Measurements from ENCODE around the gene LHFPL3. TPM values are rescaled to one million over a fixed set of nuclear protein-coding genes. Genes with fewer than 3 reads are reported as not detected.
"Not testable (repeated sequence)": the region's sequence is repeated elsewhere in the genome, so short reads cannot be mapped to it uniquely, and the experiment has no call there.

Gene LHFPL3
- total RNA-seq, result not detected in 2 replicates

GRCh38 chr7:104328296-104328969 is at the start of gene LHFPL3:
Gene LHFPL3 (plus strand): TSS chr7:104328603.
- no peak within 1 kb of the TSS for H3K4me3 ChIP-seq (ENCODE audit: low read depth, low read length)
- H3K36me3 ChIP-seq (ENCODE audit: control insufficient read depth, insufficient read depth, low read length), result no peaks in the 10 kb centered on the region
- no peak for TF ChIP-seq CTCF (IDR thresholded peaks at IDR 0.05; ENCODE audit: insufficient read depth, low read length, severe bottlenecking)
- peaks cover 21% of the 10 kb centered on the region for H3K27me3 ChIP-seq (ENCODE audit: control insufficient read depth, insufficient read depth, low read length)
- DNase-seq (ENCODE audit: low read depth), result no peak
- FAIRE-seq, result no peak

GRCh38 chr7:104281685-104282084 is 46.7 kb upstream of the LHFPL3 start:
- DNase-seq (ENCODE audit: low read depth); H3K4me3 ChIP-seq (ENCODE audit: low read depth, low read length); H3K36me3 ChIP-seq (ENCODE audit: control insufficient read depth, insufficient read depth, low read length); H3K27me3 ChIP-seq (ENCODE audit: control insufficient read depth, insufficient read depth, low read length); FAIRE-seq: not testable (repeated sequence)

- no peaks in the 10 kb centered on the region for H3K36me3 ChIP-seq (ENCODE audit: control insufficient read depth, insufficient read depth, low read length)
- H3K27me3 ChIP-seq (ENCODE audit: control insufficient read depth, insufficient read depth, low read length), result no peaks in the 10 kb centered on the region
- DNase-seq (ENCODE audit: low read depth) (no peak), FAIRE-seq (no peak)
- no peak overlapping the region for H3K4me3 ChIP-seq (ENCODE audit: low read depth, low read length)
- no peak for TF ChIP-seq CTCF (IDR thresholded peaks at IDR 0.05; ENCODE audit: insufficient read depth, low read length, severe bottlenecking)
Measured at GRCh38 chr7:104286839-104287238, 41.6 kb upstream of the LHFPL3 start.

DNA sequence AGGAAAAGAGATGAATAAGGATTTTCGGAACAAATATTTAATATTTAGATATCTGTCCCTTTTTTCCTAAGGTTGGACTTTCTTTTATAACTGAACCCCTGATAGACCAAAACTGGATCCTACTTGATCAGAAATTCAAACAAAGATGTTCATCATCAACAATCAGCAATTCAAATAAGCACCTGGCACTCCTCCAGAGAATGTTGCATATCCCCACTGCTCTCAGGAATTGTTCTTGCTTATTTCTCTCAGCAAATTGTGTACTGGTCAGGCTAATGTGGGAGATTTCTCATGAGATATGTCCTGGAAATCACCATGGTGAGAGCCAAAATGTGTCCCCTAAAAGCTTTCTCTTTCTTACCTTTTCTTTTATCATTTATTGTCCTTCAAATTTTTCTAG is 40.3 kb upstream of the LHFPL3 start:
- no peak for DNase-seq (ENCODE audit: low read depth)
- no peaks in the 10 kb centered on the region for H3K36me3 ChIP-seq (ENCODE audit: control insufficient read depth, insufficient read depth, low read length)
- FAIRE-seq, result no peak
- no peak for TF ChIP-seq CTCF (IDR thresholded peaks at IDR 0.05; ENCODE audit: insufficient read depth, low read length, severe bottlenecking)
- H3K4me3 ChIP-seq (ENCODE audit: low read depth, low read length), result no peak overlapping the region
- H3K27me3 ChIP-seq (ENCODE audit: control insufficient read depth, insufficient read depth, low read length), result no peaks in the 10 kb centered on the region

DNA sequence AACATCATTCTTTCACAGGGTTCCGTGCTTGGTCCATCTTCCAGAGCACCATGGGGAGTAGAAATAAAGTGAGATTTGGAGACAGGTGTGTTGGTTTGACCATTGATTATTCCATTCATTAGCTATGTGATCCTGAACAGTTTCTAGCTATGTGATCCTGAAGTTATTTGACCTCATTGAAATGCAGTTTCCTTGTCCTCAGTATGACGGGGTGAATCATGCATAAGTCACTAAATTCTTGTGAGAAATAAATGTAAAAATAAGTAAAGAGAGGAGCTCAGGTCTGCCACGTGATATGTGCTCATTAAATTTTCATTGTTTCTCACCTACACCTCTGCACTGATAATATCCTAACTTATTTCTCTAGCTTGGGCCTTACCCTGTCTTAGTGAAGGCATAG is 34.1 kb upstream of the LHFPL3 start:
- no peak for FAIRE-seq
- no peaks in the 10 kb centered on the region for H3K27me3 ChIP-seq (ENCODE audit: control insufficient read depth, insufficient read depth, low read length)
- H3K36me3 ChIP-seq (ENCODE audit: control insufficient read depth, insufficient read depth, low read length), result no peaks in the 10 kb centered on the region
- H3K4me3 ChIP-seq (ENCODE audit: low read depth, low read length), result no peak overlapping the region
- TF ChIP-seq CTCF (IDR thresholded peaks at IDR 0.05; ENCODE audit: insufficient read depth, low read length, severe bottlenecking), result no peak
- DNase-seq (ENCODE audit: low read depth), result no peak

- DNase-seq (ENCODE audit: low read depth), result no peak
- no peaks in the 10 kb centered on the region for H3K36me3 ChIP-seq (ENCODE audit: control insufficient read depth, insufficient read depth, low read length)
- no peak for FAIRE-seq
- no peak for TF ChIP-seq CTCF (IDR thresholded peaks at IDR 0.05; ENCODE audit: insufficient read depth, low read length, severe bottlenecking)
- no peak overlapping the region for H3K4me3 ChIP-seq (ENCODE audit: low read depth, low read length)
- H3K27me3 ChIP-seq (ENCODE audit: control insufficient read depth, insufficient read depth, low read length), result no peaks in the 10 kb centered on the region
Measured at GRCh38 chr7:104296266-104296665, 32.1 kb upstream of the LHFPL3 start.

All from bronchial epithelial cell (primary cell).